ENCODE measurements around the gene GABBR2. TPM values are rescaled to one million over a fixed set of nuclear protein-coding genes. Genes with fewer than 3 reads are reported as not detected.

GABBR2 gene
- polyA plus RNA-seq, 1 of the 3 experiments (the other 2 are of a cell fraction) = not detected

- H3K36me3 ChIP-seq (replicated peaks in 1 of 2; ENCODE audit: control insufficient read depth in 1 of 2, insufficient read depth in 2 of 2, low read length in 1 of 2) = no peaks in the 10 kb centered on the region
- H3K4me2 ChIP-seq = no peak overlapping the region
- no peaks in the 10 kb centered on the region for H3K79me2 ChIP-seq (ENCODE audit: insufficient read depth)
- H3K4me3 ChIP-seq (ENCODE audit: low read depth in 2 of 2, low read length in 1 of 2) = no peak overlapping the region
- H3K9me2 ChIP-seq = no peaks in the 10 kb centered on the region
- H2AFZ ChIP-seq (ENCODE audit: low read depth) = no peak overlapping the region
- no peak overlapping the region for H3K9ac ChIP-seq
- no peak for TF ChIP-seq PBX3 (IDR thresholded peaks at IDR 0.05)
- TF ChIP-seq SIN3A (IDR thresholded peaks at IDR 0.05; ENCODE audit: borderline replicate concordance, low read depth, low read length) = no peak
- TF ChIP-seq, protein P1, sequence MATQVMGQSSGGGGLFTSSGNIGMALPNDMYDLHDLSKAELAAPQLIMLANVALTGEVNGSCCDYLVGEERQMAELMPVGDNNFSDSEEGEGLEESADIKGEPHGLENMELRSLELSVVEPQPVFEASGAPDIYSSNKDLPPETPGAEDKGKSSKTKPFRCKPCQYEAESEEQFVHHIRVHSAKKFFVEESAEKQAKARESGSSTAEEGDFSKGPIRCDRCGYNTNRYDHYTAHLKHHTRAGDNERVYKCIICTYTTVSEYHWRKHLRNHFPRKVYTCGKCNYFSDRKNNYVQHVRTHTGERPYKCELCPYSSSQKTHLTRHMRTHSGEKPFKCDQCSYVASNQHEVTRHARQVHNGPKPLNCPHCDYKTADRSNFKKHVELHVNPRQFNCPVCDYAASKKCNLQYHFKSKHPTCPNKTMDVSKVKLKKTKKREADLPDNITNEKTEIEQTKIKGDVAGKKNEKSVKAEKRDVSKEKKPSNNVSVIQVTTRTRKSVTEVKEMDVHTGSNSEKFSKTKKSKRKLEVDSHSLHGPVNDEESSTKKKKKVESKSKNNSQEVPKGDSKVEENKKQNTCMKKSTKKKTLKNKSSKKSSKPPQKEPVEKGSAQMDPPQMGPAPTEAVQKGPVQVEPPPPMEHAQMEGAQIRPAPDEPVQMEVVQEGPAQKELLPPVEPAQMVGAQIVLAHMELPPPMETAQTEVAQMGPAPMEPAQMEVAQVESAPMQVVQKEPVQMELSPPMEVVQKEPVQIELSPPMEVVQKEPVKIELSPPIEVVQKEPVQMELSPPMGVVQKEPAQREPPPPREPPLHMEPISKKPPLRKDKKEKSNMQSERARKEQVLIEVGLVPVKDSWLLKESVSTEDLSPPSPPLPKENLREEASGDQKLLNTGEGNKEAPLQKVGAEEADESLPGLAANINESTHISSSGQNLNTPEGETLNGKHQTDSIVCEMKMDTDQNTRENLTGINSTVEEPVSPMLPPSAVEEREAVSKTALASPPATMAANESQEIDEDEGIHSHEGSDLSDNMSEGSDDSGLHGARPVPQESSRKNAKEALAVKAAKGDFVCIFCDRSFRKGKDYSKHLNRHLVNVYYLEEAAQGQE (IDR thresholded peaks at IDR 0.05; ENCODE audit: low read depth, low read length) = no peak
- no peak for TF ChIP-seq FOSL2 (IDR thresholded peaks at IDR 0.05; ENCODE audit: borderline replicate concordance, low read depth)
- TF ChIP-seq MAX (IDR thresholded peaks at IDR 0.05; ENCODE audit: low read depth) = no peak
- no peak for TF ChIP-seq RCOR1 (IDR thresholded peaks at IDR 0.05; ENCODE audit: low read length)
- no peak for TF ChIP-seq TCF12 (IDR thresholded peaks at IDR 0.05)
- TF ChIP-seq POLR2AphosphoS5 (IDR thresholded peaks at IDR 0.05; ENCODE audit: low read depth, low read length) = no peak
- no peaks in the 10 kb centered on the region for H3K27me3 ChIP-seq (ENCODE audit: insufficient read depth)
- no peak overlapping the region for H3K27ac ChIP-seq (ENCODE audit: low read depth in 2 of 2, low read length in 1 of 2)
- no peak for DNase-seq
- peaks cover 11 to 20% of the 10 kb centered on the region in 2 experiments; a peak in 3 of 4 replicates for H3K4me1 ChIP-seq (ENCODE audit: control insufficient read depth in 1 of 2, insufficient read depth in 2 of 2, low read depth in 1 of 2, low read length in 1 of 2)
- ChIA-PET POLR2A (no interaction called here), CTCF (interaction anchor here (1.4 to 4.7 kb wide), 3 partner anchors 12 to 448 kb away, joined by 3 to 27 read pairs (median 5); no protein-coding TSS in a partner anchor)
- no peaks in the 10 kb centered on the region for H3K9me3 ChIP-seq
- H4K20me1 ChIP-seq (ENCODE audit: insufficient read depth) = no peaks in the 10 kb centered on the region
- peaks cover 5% of the 10 kb centered on the region for H3F3A ChIP-seq (replicated peaks; ENCODE audit: insufficient read depth)
- 67% methylated on average over 7 of the region's 7 CpGs for WGBS (ENCODE audit: low lambda C conversion rate)
Observed at GRCh38 chr9:98328141-98328540, 380.6 kb downstream of the GABBR2 start.

DNA sequence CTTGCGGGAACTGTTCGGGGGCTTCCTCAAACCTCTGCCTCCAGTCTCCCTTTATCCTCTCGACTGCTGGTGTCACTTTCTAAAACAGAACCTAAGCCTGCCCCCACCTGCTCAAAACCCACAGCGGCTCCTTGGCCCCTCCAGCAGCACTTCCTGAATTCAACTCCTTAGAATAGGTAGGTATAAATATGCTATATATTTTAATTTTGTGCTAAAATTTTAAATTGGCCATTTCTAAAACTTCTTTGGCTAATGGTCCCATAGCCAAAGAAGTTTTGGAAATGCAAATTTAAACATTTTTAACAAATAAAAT lies 381.5 kb downstream of the GABBR2 start:
- Histone ChIP-seq H3K4me2 (no peak overlapping the region), H3K9me2 (no peaks in the 10 kb centered on the region), H3K36me3 (replicated peaks in 1 of 2; ENCODE audit: control insufficient read depth in 1 of 2, insufficient read depth in 2 of 2, low read length in 1 of 2) (no peaks in the 10 kb centered on the region), H3F3A (replicated peaks; ENCODE audit: insufficient read depth) (peaks cover 5% of the 10 kb centered on the region), H3K79me2 (ENCODE audit: insufficient read depth) (no peaks in the 10 kb centered on the region), H3K27me3 (ENCODE audit: insufficient read depth) (no peaks in the 10 kb centered on the region), H2AFZ (ENCODE audit: low read depth) (no peak overlapping the region), H3K4me3 (ENCODE audit: low read depth in 2 of 2, low read length in 1 of 2) (no peak overlapping the region), H3K9me3 (no peaks in the 10 kb centered on the region), H4K20me1 (ENCODE audit: insufficient read depth) (no peaks in the 10 kb centered on the region), H3K9ac (no peak overlapping the region), H3K4me1 (ENCODE audit: control insufficient read depth in 1 of 2, insufficient read depth in 2 of 2, low read depth in 1 of 2, low read length in 1 of 2) (peaks cover 11% of the 10 kb centered on the region in 2 experiments; a peak in 3 of 4 replicates), H3K27ac (ENCODE audit: low read depth in 2 of 2, low read length in 1 of 2) (no peak overlapping the region)
- no peak for DNase-seq
- POLR2A ChIA-PET = no interaction called here
- no peak for TF ChIP-seq RXRA (IDR thresholded peaks at IDR 0.05; ENCODE audit: borderline replicate concordance, low read depth)
- no peak for TF ChIP-seq CHD2 (IDR thresholded peaks at IDR 0.05; ENCODE audit: low read length, partially characterized antibody)
- no peak for TF ChIP-seq RAD21 (IDR thresholded peaks at IDR 0.05; ENCODE audit: low read length)
- no peak for TF ChIP-seq USF1 (IDR thresholded peaks at IDR 0.05; ENCODE audit: borderline replicate concordance, low read depth)
- TF ChIP-seq NFIC (IDR thresholded peaks at IDR 0.05; ENCODE audit: borderline replicate concordance) = no peak
- TF ChIP-seq EP300 (IDR thresholded peaks at IDR 0.05; ENCODE audit: borderline replicate concordance in 1 of 2, low read depth in 1 of 2, low read length in 1 of 2) = no peak
- TF ChIP-seq ELF1 (IDR thresholded peaks at IDR 0.05) = no peak
- WGBS (ENCODE audit: low lambda C conversion rate) = 84% methylated on average over 4 of the region's 4 CpGs
- CTCF ChIA-PET = interaction anchor here (1.0 to 2.8 kb wide), 4 partner anchors 10 to 448 kb away, joined by 3 to 11 read pairs (median 6); no protein-coding TSS in a partner anchor
